H1 (cell line): ENCODE measurements around the gene TMUB2. TPM values are rescaled to one million over a fixed set of nuclear protein-coding genes. Genes with fewer than 3 reads are reported as not detected.

Experiments used
- BACH1 ChIP-seq: IDR thresholded peaks from 2 replicates; pipeline ENCODE4 v1.6.1; 2012; ENCODE audit warnings: low read length, improper control_type of control experiment
- CHD2 ChIP-seq: IDR thresholded peaks from 2 replicates; pipeline ENCODE4 v1.6.1; 2012; ENCODE audit warnings: low read length, improper control_type of control experiment
- EZH2 ChIP-seq: fragments of 200-600 bp; sonication (generic); IDR thresholded peaks from 2 replicates; pipeline ENCODE4 v1.7.1; 2012; ENCODE audit warnings: low read depth, mild to moderate bottlenecking, moderate library complexity, low read length, inconsistent platforms; ENCODE audit not compliant: severe bottlenecking
- RNF2 ChIP-seq: fragments of 200-900, 300-1000 bp; sonication (generic); IDR thresholded peaks from 2 replicates; pipeline ENCODE4 v1.7.1; 2016; ENCODE audit warnings: borderline replicate concordance, low read depth, mild to moderate bottlenecking, antibody characterized with exemption, low read length; ENCODE audit not compliant: poor library complexity, severe bottlenecking; ENCODE audit errors: missing control alignments
- TBP ChIP-seq: IDR thresholded peaks from 2 replicates; pipeline ENCODE4 v1.6.1; 2011; ENCODE audit warnings: low read depth, low read length, improper control_type of control experiment
- YY1 ChIP-seq: IDR thresholded peaks from 2 replicates; pipeline ENCODE4 v1.6.1; 2011; ENCODE audit warnings: low read depth, mild to moderate bottlenecking, low read length
- polyA plus RNA-seq, 7 experiments: library from polyadenylated mRNA; depleted of rRNA in 3 of 7; stranded (reverse) in 5 of 7; unstranded in 2 of 7; fragments of >200 nt in 5 of 7; fragments of 200-250 nt in 2 of 7; gene quantifications; 1 replicate in 5 of 7; 2 replicates in 1 of 7; 4 replicates in 1 of 7; pipeline versions ENCODE4 v1.2.1 to v1.2.3, GENCODE V29; 2011 to 2013; ENCODE audit warnings: missing spikeins in 2 of 7, mixed read lengths in 2 of 7
- total RNA-seq: library from RNA; stranded (reverse); fragmentation: NEBNext Ultra II Directional; extraction: Animal tissue kit (Norgen Biotek cat#: 25700); gene quantifications from 2 replicates; pipeline ENCODE4 v1.2.1, GENCODE V29; 2021

The TMUB2 gene
- total and polyA plus RNA-seq, 2 of the 8 experiments (the other 6 are each of a cell fraction or from before 2014, with no cell fraction given): 18.5 to 30.5 TPM

- TF ChIP-seq YY1: no peak
- no peak for TF ChIP-seq CHD2
- no peak for TF ChIP-seq EZH2
- no peak for TF ChIP-seq BACH1
- peak; percentile 4; the same call in 1 of the 2 replicates for TF ChIP-seq TBP
- TF ChIP-seq RNF2: no peak
These were observed 32.9 kb downstream of the TMUB2 start, which contains the start of gene UBTF (continued) for GRCh38 chr17:44219616-44220212.
